SK-MEL-5 (cell line): ENCODE measurements around the gene PRKAA2. TPM values are rescaled to one million over a fixed set of nuclear protein-coding genes. Genes with fewer than 3 reads are reported as not detected.

Source experiments
- DNase-seq: peaks from one replicate; pipeline ENCODE4 v3.0.0-alpha.2; 2016; ENCODE audit warnings: low read depth, low spot score
- in situ Hi-C: cut with HindIII; loops from 2 replicates; pipeline ENCODE4 v1.10.0; 2016; ENCODE audit warnings: low sequenced_read_pairs, high pct_unique_total_duplicates, low pct_unique_long_range_greater_than_20kb
- total RNA-seq: library from RNA; depleted of rRNA; stranded (reverse); fragments of >200 nt; shearing (Covaris generic); gene quantifications from 2 replicates; pipeline ENCODE4 v1.2.3, GENCODE V29; 2014

PRKAA2 gene
- total RNA-seq, 1 experiment from 2014 or later = 2.9 TPM

DNA sequence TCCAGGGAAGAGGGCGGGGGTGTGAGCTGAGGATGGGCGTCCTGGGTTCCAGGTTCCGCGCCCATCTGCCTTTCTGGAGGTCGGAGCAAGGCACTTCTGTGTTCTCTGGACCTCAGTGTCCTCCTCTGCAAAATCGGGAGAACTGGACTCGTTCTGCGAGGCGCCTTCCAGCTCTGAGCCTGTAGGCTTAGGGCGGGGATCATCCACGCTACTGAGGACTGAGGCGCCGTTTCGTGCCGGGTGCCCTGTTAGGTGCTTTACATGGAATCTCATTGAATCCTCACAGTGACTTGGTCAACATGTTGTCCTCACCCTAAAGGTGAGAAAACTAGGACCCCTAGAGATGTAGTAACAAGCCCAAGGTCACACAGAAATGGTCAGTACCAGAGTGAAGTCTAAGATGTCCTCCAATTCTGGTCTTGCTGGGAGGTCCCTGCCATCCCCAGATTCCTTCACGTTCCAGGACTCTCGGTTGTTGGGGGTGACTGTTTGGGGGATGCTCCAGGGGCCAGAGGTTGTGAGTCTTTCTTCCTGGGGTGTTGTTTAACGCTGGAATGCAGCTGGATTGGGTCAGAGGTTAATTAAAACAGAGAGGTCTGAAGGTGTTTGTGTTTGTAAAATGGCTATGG lies 677 bp downstream of the PRKAA2 start:
- no peak for DNase-seq
- in situ Hi-C loops = no loop called here

DNA sequence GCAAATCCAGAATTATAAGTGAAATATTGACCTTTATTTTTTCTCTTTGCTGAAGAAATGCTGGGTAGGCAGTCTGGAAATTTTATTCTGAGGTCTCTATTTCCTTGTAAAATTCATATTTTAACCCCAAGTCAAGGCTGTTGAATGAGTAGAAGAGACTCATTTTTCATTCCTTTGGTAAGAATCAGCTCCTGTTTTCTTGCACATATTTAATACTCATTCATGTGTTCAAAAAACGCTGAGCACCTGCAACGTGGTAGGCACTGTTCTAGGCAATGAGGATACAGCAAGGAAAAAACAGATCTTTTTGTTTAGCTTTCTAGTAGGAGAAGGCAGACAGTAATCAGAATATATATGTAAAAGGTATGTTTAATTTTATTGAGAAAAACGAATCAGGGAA lies 1.5 kb downstream of the PRKAA2 start:
- DNase-seq = no peak
- in situ Hi-C loops = no loop called here

DNA sequence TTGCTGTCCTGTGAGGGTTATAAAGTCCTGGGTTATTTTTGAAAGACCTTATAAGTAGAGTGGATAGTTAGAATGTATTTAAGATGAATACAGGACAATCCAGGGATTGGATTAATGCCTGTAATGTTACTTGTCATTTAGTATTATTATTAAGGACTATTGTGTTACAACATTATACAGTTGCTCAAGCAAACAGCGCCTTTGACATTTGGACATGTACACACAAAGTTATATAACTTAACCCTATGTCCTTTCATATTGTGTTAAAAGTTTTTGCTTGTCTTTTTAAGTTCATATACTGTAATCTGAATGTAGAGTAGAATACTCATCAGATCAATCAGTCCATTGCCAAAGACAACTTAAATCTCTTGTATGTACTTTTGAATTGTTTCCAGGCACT lies 2.0 kb downstream of the PRKAA2 start:
- in situ Hi-C loops = no loop called here
- DNase-seq = no peak

GRCh38 chr1:56648546-56648945 lies 3.4 kb downstream of the PRKAA2 start:
- DNase-seq = no peak
- in situ Hi-C loops = no loop called here

GRCh38 chr1:56654126-56654923 lies 9.2 kb downstream of the PRKAA2 start:
- in situ Hi-C loops = no loop called here
- no peak for DNase-seq

DNA sequence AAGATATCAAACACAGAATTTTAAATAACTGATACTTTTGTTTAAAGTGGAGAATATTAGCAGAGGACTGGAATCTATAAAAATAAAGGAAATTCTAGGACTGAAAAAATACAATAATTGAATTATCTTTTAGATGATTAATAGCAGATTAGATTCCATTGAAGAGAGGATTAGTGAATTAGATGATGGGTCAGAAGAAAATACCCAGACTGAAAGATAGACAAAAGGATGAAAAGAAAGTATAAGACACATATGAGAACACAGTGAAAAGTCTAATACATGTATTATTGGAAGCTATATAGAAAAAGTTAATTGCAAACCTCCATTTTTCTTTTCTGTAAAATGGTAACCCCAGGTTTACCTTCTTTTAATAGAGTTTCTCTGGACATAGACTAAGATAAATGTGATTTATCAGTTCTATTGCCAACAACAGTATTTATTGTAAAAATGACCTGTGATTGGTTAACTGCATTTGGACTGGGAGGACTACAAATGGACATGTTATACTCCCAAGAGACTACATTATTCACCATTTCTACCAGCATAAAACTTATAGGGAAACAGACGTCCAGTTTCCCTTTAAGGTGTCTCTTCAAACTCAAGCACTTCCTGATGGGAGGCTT lies 11.0 kb downstream of the PRKAA2 start:
- in situ Hi-C loops = no loop called here
- DNase-seq = no peak

- DNase-seq = no peak
- in situ Hi-C loops = no loop called here
These were observed 13.1 kb downstream of the PRKAA2 start for GRCh38 chr1:56658254-56658653.

DNA sequence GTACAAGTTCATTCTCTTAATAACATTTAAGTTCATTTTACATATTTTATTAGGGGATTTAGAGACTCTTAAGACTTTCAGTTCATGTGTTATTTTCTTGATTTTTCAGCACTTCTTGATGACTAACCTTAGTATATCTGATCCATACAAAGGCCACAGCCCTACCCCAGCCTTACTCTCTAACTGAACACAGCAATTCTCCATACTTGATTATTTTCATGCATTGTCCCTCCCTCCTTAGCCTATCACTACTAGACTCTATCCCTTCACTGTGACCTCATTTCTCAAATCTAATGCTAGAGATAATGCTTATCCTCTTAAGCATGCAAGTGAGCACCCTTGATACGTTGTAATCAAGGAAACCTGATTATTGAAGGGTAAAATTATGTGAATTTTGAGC lies 15.2 kb downstream of the PRKAA2 start:
- DNase-seq = no peak
- in situ Hi-C loops = no loop called here

DNA sequence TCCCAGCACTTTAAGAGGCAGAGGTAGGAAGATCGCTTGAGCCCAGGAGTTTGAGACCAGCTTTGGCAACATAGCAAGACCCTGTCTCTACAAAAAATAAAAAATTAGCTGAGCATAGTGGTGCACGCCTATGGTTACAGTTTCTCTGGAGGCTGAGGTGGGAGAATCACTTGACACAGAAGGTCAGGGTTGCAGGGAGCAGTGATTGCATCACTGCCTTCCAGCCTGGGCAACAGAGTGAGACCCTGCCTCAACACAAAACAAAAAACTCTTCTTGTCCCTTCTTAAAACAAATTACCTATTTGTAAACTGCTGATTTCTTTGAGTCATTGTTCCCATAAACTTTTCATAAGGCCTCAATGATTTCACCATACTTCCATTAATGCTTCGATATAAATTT lies 18.7 kb downstream of the PRKAA2 start:
- in situ Hi-C loops = no loop called here
- DNase-seq = no peak

DNA sequence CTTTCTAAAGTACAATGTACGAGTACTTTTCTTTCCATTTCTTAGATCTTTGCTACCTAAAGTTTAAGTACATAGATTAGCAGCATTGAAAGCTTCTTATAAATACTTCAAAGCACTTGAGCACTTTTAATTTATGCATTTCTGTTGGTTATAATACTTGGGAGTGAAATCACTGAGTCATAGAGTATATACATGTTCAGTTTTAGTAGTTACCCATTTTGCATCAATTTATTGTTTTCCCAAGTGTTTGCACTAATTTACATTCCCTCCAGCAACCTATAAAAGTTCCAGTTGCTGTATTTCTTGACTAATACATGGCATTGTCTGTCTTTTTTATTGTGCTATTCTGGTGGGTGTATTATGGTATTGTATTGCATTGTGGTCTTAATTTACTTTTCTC lies 20.3 kb downstream of the PRKAA2 start:
- no peak for DNase-seq
- in situ Hi-C loops = no loop called here

DNA sequence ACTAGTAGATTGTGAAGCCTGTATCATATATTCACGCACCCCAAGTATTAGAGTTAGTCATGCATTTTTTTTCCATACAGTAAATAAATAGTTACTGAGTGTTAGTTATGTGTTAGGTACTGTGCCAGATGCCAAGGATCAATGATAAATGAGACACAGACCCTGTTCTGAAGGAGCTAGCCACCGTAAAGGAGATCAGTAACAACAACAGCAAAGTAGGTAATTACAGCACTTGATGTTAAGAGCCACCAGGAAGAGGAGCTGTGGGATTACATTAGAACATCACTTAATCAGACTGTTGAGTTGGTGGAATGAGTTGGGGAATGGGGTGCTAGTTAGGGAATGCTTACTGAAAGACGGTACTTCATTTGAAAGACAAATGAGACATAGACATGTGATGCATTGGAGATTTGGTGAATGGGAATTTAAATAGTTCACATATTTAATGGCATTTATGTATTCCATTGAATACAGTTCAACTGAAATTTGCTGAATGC lies 21.0 kb downstream of the PRKAA2 start:
- no peak for DNase-seq
- in situ Hi-C loops = no loop called here

GRCh38 chr1:56670350-56670749 lies 25.2 kb downstream of the PRKAA2 start:
- no peak for DNase-seq
- in situ Hi-C loops = no loop called here

DNA sequence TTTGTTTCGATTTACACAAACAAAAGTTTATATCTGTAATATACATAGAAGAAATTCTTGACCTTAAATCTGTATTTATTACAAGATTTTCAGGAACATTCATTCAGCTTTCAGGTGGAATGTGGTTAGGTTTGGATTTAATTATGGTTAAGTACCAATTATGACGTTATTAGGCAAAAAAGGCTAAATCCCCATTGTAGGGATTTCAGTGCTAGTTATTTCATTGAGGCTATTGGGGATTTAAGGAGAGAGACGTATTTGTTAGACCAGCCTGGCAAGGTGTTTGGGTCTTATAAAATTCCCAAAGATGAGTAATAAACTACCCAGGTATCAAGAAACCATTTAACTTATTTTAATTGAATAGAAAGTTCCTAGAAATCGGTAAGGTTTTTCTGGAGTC lies 26.0 kb downstream of the PRKAA2 start:
- in situ Hi-C loops = no loop called here
- no peak for DNase-seq

GRCh38 chr1:56671542-56671941 lies 26.4 kb downstream of the PRKAA2 start:
- DNase-seq = no peak
- in situ Hi-C loops = no loop called here

DNA sequence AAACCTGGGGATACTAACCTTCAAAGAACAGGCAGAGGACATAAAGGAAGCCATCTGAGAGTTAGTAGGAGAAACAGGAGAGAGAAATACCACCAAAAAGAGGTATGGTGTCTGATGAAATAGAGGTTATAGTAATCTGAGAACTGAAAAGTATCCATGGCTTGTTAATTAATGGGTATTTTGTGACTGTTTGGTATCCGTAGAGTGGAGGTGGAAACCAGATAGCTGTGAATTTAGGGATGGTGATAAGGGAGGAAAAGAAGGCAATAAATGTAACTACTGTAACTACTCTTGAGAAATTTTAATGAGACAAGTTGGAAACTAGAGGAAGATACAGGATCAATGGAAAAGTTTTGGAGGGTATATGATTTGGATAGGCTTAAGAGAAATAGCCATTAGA lies 27.5 kb downstream of the PRKAA2 start:
- in situ Hi-C loops = no loop called here
- no peak for DNase-seq

- in situ Hi-C loops = no loop called here
These were observed 30.6 kb downstream of the PRKAA2 start for GRCh38 chr1:56675763-56676162.

GRCh38 chr1:56676571-56677035 lies 31.5 kb downstream of the PRKAA2 start:
- DNase-seq = peak; percentile 60
- in situ Hi-C loops = no loop called here

More at GRCh38 chr1:56675763-56676162, 30.6 kb downstream of the PRKAA2 start:
- DNase-seq = no peak

DNA sequence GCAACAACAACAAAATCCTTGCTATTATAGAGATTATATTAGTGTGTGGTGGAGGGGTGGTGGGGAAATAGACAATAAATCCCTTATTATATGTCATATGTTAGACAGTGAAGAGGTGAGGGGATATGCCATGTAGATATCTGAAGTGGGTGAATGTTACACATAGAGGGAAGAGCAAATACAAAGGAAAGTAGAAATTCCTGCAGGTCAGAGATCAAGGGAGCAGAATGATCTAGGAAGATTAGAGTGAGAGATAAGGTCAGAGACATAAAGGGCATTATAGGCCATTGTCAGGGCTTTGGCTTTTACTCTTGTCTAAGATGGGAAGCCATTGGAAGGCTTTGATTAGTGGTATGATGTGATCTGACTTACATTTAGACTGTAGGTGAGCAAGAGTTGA lies 38.5 kb downstream of the PRKAA2 start:
- no peak for DNase-seq
- in situ Hi-C loops = no loop called here

DNA sequence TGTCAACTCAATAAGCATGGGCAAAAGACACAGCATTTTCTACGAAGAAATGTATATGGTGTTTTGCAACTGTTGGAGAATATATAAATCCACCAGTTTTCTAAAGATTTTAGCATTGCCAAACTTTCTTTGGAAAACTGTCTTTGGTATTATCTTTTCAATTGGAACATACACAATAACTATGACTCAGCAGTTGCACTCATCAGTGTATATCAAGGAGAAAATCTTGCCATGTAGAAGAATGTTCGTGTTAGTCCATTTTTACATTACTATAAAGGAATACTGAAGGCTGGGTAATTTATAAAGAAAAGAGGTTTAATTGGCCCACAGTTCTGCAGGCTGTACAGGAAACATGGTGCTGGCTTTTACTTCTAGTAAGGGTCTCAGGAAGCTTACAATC lies 41.1 kb downstream of the PRKAA2 start:
- no peak for DNase-seq
- in situ Hi-C loops = no loop called here
